AG04450 (cell line): ENCODE data around the gene KCNH1. TPM values are rescaled to one million over a fixed set of nuclear protein-coding genes. Genes with fewer than 3 reads are reported as not detected.

Source experiments
- CTCF ChIA-PET: fragments of 300-600, 350-600 bp; formaldehyde crosslinking; extraction: SDS; loops from one replicate; lab custom pipeline; 2022; ENCODE audit warnings: antibody characterized with exemption, inconsistent platforms; lab: Charles Lee
- POLR2A ChIA-PET: fragments of 350-600 bp; formaldehyde crosslinking; extraction: SDS; loops from one replicate; lab custom pipeline; 2021; ENCODE audit warnings: antibody characterized with exemption, inconsistent platforms; lab: Yijun Ruan, JAX
- DNase-seq: peaks from one replicate; pipeline ENCODE4 v3.0.0-alpha.2; 2011; ENCODE audit warnings: low read depth, low spot score
- H3K27ac ChIP-seq: one replicate; pipeline ENCODE4 v1.5.1; 2012; ENCODE audit warnings: low read depth, low read length, control low read depth
- H3K27me3 ChIP-seq: one replicate; pipeline ENCODE4 v1.6.0; 2012; ENCODE audit warnings: low read length; ENCODE audit not compliant: control insufficient read depth, insufficient read depth
- H3K4me3 ChIP-seq: 2 replicates; pipeline ENCODE4 v1.5.1; 2011; ENCODE audit warnings: mild to moderate bottlenecking, low read depth, low read length, control low read depth
- H3K9me3 ChIP-seq: 2 replicates; pipeline ENCODE4 v1.5.1; 2012; ENCODE audit warnings: low read length; ENCODE audit not compliant: control insufficient read depth, insufficient read depth
- CTCF ChIP-seq: IDR thresholded peaks from 2 replicates; pipeline ENCODE4 v1.5.1; 2011; ENCODE audit warnings: low read depth, low read length, control low read depth, inconsistent platforms
- polyA plus RNA-seq: library from polyadenylated mRNA; depleted of rRNA; stranded (reverse); fragments of >200 nt; gene quantifications from 2 replicates; pipeline ENCODE4 v1.2.3, GENCODE V29; 2011

Gene KCNH1
- polyA plus RNA-seq, 1 experiment, result 0.31 TPM

DNA sequence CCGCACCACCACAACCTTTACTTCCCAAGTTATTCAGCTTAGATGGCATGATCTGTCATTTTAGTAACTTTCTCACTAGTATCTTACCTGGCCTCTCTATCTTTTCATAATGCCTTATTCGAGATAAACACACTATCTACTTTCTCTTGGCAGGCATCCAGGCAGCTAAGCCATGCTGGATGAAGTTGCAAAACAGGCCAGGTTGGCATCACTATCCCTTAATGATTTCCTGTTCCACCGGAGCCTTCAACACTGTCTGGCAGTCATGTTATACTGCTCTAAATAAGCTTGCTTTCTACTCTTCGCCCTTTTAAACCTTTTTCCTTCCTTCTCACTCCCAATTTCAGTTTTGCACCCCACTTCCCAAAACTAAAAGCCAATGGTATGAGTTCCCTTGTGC is 12.0 kb upstream of the KCNH1 start:
- Histone ChIP-seq H3K9me3 (no peaks in the 10 kb centered on the region), H3K27me3 (no peaks in the 10 kb centered on the region), H3K27ac (no peak overlapping the region), H3K4me3 (no peak overlapping the region)
- ChIA-PET CTCF (interaction anchor here (0.6 to 2.5 kb wide), 5 partner anchors 10 to 1156 kb away, joined by 3 to 14 read pairs (median 5); partner anchors contain the start of gene KCNH1), POLR2A (no interaction called here)
- DNase-seq, result no peak
- no peak for TF ChIP-seq CTCF

- DNase-seq, result peak; percentile 32
- Histone ChIP-seq H3K27ac (no peak overlapping the region), H3K27me3 (peaks cover 17% of the 10 kb centered on the region), H3K9me3 (no peaks in the 10 kb centered on the region; the same call in 1 of the 2 replicates), H3K4me3 (no peak overlapping the region)
- POLR2A ChIA-PET, result no interaction called here
- TF ChIP-seq CTCF, result peak; percentile 85
- CTCF ChIA-PET, result interaction anchor here (0.6 to 9.8 kb wide), 48 partner anchors 9 to 761 kb away, joined by 3 to 258 read pairs (median 4); no protein-coding TSS in a partner anchor
Observed at GRCh38 chr1:211135342-211135950, 1.5 kb upstream of the KCNH1 start.

DNA sequence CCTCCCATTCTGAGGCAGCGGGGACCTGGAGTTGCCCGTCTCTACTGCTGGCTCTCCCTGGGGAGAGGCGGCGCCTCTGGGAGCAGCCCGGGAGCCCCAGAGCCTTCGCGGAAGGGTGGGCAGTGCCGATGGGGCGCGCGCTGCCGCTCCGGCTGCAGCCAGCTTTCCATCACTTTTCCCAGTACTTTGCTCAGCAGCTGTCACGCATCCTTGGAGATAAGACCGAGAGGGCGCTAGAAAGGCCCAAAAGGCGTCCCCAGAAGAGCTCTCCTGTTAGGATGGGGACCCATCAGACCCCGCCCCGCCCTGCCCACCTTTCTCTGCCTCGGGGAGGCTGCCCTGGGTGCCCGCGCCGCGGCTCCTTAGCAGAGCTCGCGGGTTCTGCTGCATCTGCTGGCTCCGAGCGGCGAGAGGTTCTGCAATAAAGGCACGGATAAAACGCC is 534 bp downstream of the KCNH1 start:
- Histone ChIP-seq H3K27me3 (peaks cover 17% of the 10 kb centered on the region), H3K4me3 (peak overlapping the region; percentile 58), H3K27ac (no peak overlapping the region), H3K9me3 (no peaks in the 10 kb centered on the region; the same call in 1 of the 2 replicates)
- no peak for TF ChIP-seq CTCF
- DNase-seq, result no peak
- POLR2A ChIA-PET, result interaction anchor here (1.3 kb wide), 1 partner anchor 549 kb away, joined by 6 read pairs; no protein-coding TSS in a partner anchor
- CTCF ChIA-PET, result interaction anchor here (0.6 to 9.8 kb wide), 41 partner anchors 9 to 773 kb away, joined by 3 to 258 read pairs (median 5); no protein-coding TSS in a partner anchor

- H3K4me3 ChIP-seq, result peak overlapping the region; percentile 58
- no peaks in the 10 kb centered on the region; the same call in 1 of the 2 replicates for H3K9me3 ChIP-seq
- ChIA-PET POLR2A (no interaction called here), CTCF (interaction anchor here (0.6 to 9.8 kb wide), 26 partner anchors 9 to 773 kb away, joined by 3 to 258 read pairs (median 8); no protein-coding TSS in a partner anchor)
- no peak for TF ChIP-seq CTCF
- H3K27ac ChIP-seq, result no peak overlapping the region
- no peak for DNase-seq
- H3K27me3 ChIP-seq, result peaks cover 17% of the 10 kb centered on the region
Observed at GRCh38 chr1:211132721-211133392, 1.1 kb downstream of the KCNH1 start.

DNA sequence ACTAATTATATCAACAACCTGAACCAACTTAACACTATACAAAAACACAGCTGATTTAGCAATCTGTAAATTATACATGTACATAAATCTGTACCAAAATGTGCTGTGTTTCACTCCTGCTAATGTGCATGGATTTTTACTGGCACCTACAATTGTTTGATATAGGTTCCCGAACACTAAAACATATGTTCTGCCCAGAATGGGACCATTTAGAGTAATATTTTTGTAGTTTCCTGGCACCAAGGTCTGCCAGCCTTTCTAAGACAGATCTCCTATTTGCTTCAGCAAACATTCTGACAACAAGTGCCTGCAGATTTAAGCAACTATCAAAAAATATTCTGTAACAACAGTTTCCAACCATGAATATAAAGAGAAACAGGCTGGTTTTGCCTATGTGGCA is 4.2 kb downstream of the KCNH1 start:
- CTCF ChIA-PET, result interaction anchor here (0.8 to 3.2 kb wide), 3 partner anchors 682 to 723 kb away, joined by 5 to 19 read pairs (median 6); no protein-coding TSS in a partner anchor
- Histone ChIP-seq H3K4me3 (no peak overlapping the region), H3K9me3 (no peaks in the 10 kb centered on the region; the same call in 1 of the 2 replicates), H3K27ac (no peak overlapping the region), H3K27me3 (peaks cover 17% of the 10 kb centered on the region)
- no peak for DNase-seq
- no peak for TF ChIP-seq CTCF
- POLR2A ChIA-PET, result no interaction called here
